ENCODE results near the gene ZSCAN25.
"Not testable (repeated sequence)": the region's sequence is repeated elsewhere in the genome, so short reads cannot be mapped to it uniquely, and the experiment has no call there.

The ZSCAN25 gene

DNA sequence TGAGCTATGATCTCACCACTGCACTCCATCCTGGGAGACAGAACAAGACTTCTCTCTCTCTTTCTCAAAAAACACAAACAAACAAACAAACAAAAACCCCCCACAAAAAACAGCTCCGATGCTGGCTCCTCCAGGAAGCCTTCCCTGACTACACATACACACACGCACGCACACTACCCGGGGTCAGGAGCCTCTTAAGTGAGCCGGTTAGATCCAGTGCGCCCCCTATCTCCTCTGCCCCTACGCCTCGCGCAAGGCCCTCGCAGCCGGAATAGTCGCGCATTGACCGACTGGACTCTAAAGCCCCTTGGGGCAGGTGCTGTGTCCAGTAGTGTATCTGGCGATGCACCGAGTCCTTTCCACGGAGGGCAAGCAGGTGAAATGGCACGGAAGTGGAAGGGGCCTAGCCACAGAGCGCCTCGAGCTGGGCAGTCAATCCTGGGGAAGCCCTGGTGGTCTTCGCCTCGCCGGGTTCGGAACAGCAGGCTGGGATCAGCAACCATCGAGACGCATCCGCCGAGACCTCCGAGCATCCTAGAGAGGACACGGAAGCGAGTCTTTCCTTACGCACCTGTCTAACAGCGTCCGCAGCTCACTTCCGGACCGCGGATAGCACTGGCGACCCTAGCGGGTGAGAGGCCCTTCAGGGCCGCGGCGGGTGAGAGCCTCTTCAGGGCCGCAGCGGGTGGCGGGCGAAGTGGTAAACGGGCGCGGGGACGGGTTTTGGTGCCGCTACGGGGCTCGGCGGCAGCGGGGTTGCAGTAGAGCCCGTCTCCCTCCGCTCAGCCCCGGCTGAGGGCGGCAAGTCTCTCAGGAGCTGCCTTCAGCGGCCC, at the start of gene ZSCAN25:
Gene ZSCAN25 (plus strand): TSS at position 588 of the 833 bp plus-strand sequence. CDS start 2,661 bp downstream, outside the sequence.
- DNase-seq (ENCODE audit: low read depth): peak; percentile 77

DNA sequence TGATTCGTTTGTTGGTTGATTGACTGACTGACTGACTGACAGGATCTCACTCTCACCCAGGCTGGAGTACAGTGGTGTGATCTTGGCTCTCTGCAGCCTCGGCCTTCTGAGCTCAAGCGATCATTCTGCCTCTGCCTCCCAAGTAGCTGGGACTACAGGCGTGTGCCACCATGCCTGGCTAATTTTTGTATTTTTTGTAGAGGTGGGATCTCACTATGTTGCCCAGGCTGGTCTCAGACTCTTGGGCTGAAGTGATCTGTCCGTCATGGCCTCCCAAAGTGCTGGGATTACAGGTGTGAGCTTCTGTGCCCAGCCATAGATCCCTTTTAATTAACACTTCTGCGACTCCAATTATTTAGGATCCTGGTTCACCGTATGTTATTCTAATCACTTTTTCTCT, 48.0 kb upstream of the ZSCAN25 start:
- not testable (repeated sequence) for DNase-seq (ENCODE audit: low read depth)

DNA sequence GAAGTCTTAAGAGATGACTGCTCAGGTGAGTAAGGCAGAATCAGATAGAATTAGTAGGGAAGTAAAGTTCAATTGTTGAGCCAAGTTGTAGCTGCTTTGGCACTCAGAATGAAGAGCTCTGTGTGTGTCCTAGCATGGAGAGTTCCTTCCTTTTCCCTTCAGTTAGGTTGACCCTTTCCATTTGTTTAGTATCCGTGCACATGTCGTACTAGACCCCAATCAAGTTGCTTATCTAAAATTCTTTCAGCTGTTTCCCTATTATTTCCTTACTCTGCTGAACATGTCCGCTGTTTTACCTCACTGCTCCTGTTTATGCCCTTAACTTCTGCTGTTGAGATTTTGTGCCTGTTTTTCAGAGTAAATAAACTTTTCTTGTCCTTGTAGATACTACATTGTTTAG, 45.0 kb upstream of the ZSCAN25 start:
- DNase-seq (ENCODE audit: low read depth): no peak

DNA sequence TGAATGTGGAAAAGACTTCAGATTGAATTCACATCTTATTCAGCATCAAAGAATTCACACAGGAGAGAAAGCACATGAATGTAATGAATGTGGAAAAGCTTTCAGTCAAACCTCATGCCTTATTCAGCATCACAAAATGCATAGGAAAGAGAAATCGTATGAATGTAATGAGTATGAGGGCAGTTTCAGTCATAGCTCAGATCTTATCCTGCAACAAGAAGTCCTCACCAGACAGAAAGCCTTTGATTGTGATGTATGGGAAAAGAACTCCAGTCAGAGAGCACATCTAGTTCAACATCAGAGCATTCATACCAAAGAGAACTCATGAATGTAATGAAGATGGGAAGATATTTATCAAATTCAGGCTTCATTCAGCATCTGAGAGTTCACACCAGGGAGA, 43.5 kb upstream of the ZSCAN25 start:
- no peak for DNase-seq (ENCODE audit: low read depth)

DNA sequence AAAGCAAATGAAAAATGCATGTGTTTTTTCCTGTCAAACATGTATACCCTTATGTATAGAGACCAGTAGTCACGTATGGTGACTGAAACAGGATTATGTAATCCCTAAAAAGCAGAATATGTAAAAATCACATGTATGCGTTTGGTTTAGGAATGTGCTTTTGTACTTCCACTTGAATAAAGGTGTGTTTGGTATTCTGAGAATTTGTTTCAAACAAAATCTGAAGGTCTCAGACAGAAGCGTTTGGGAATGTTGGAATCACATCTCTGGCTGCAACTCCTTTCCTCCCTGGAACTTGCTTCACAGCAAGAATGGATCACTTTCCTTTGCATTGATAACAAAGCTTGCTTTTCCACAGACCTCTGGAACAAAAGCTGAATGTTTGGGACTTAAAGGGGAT, 40.5 kb upstream of the ZSCAN25 start:
- no peak for DNase-seq (ENCODE audit: low read depth)

DNA sequence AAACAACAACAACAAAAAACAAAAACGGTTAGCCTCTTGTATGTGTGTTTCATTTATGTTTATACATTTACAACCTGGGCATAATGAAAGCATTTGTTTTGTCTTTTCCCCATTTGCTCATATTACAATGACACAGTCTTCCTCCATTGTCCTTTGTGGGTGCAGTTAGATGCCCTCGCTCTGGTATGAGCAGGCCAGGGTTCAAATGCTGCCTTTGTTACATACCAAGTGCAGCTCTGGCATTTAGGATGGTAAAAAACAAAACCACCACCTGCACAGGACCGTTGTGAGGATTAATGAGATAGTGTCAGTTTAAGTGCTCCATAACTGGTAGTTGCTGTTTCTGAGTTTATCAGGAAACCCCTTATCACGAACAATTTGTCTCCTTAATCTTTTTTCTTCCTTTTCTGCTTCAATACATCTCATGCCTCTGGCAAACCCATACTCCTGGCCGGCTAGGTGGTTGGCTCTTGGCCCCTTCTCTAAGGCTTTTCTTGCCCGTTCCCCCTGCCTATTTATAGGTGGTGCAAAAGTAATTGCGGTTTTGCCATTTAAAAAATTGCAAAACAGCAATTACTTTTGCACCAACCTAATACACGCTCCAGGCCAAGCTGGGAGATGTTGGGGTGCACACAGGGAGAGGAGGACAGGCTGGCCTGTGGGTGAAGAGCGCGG, 37.3 kb upstream of the ZSCAN25 start:
- DNase-seq (ENCODE audit: low read depth): no peak

DNA sequence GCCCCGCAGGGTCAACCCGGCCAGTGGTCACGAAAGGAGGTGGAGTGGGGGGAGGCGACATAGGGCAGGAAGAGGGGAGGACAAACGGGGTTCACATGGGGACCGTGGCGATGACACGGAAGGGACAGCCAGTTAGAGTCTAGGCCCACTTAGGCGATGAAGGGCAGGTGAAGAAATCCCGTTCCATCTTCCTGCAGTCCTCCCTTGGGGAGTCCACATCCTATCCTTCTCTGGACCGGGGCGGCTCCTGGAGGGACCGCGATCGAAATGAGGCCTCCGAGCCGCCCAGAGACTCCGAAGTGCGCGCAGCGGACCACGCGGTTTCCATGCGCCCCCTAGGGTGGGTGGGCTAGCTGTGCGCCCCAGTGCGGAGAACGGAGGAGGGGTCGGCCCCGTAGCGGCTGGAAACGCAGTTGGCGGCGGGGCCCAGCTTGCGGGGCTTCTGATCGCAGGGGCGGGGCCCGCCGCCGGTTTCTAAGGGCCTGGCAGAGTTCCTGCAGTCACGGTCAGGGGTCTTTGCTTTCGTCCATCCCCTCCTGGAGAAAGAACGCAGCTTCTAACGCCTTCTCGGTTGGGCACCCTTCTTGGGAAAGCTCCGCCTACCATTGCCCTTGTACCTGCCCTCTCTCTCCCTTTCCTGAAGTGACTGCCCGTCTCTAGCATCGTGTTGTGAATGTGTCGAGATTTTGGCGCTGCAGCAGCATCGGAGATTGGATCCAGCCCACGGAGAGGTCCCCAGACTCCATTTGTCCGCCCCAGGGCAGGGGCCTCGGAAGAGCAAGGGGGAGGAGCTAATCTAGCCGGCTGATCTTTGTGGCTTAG, 36.6 kb upstream of the ZSCAN25 start:
- DNase-seq (ENCODE audit: low read depth): no peak

DNA sequence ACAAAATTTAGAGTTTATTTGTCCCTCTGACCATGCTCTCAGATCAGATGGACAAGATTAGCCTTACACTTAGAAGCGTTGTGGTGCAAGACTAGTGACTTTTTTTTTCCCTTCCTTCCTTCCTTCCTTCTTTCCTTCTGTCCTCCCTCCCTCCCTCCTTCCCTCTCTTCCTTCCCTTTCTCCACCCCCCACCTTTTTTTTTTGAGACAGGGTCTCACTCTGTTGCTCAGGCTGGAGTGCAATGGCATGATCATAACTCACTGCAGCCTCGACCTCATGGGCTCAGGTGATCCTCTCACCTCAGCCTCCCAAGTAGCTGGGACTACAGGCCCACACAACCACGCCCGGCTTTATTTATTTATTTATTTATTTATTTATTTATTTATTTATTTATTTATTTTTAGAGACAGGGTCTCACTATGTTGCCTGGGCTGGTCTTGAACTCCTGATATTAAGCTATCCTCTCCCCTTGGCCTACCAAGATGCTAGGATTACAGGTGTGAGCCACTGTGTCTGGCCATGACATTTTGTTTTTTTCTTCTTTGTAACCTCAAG, 35.9 kb upstream of the ZSCAN25 start:
- DNase-seq (ENCODE audit: low read depth): not testable (repeated sequence)

DNA sequence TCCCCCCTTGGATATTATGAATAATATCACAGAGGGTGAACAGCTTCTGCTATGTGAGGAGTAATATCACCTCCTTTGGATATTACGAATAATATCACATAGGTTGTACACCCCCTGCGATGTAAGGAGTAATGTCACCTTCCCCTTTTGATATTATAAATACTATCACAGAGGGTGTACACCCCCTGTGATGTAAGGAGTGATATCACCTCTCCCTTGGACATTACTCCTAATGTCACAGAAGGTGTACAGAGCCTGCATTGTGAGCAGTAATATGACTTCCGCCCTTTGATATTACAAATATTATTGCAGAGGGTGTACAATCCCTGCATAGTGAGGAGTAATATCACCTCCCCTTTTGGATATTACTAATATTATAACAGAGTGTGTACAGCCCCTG, 27.9 kb upstream of the ZSCAN25 start:
- no peak for DNase-seq (ENCODE audit: low read depth)

DNA sequence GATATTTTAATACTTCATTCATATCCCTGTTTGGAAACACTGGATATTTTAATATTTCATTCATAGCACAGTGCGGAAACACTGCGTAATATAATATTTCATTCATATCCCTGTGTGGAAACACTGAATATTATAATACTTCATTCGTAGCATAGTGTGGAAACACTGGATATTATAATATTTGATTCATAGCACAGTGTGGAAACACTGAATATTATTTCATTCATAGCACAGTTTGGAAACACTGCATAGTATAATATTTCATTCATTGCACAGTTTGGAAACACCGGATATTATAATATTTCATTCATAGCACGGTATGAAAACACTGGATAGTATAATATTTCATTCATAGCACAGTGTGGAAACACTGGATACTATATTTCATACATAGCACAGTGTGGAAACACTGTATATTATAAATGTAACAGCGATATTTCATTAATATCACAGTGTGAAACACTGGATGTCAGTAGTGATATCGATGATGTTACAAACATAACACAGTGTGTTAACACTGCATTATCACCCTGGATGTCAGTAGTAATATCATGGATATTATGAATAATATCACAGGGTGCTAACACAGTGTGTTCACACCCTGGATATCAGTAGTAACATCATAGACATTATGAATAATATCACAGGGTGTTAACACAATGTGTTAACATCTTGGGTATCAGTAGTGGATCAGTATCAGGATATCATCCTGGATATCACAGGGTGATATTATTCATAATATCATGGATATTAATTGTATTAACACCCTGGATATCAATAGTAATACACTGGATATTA, 21.6 kb upstream of the ZSCAN25 start:
- no peak for DNase-seq (ENCODE audit: low read depth)

DNA sequence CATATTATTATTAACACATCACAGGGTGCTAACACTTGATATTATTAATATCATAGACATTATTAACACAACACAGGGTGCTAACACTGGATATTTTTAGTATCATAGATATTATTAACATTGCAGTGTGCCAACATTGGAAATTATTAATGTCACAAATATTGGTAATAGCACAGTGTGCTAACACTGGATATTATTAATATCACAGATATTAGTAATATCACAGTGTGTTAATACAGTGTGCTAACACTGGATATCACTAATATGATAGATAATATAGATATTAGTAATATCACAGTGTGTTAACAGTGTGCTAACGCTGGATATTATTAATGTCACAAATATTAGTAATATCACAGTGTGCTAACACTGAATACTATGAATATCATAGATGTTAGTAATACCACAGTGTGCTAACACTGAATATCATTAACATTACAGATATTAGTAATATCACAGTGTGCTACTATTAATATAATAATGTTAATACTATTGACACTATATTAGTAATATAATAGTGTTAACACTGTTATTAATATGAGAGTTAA, 20.3 kb upstream of the ZSCAN25 start:
- no peak for DNase-seq (ENCODE audit: low read depth)

DNA sequence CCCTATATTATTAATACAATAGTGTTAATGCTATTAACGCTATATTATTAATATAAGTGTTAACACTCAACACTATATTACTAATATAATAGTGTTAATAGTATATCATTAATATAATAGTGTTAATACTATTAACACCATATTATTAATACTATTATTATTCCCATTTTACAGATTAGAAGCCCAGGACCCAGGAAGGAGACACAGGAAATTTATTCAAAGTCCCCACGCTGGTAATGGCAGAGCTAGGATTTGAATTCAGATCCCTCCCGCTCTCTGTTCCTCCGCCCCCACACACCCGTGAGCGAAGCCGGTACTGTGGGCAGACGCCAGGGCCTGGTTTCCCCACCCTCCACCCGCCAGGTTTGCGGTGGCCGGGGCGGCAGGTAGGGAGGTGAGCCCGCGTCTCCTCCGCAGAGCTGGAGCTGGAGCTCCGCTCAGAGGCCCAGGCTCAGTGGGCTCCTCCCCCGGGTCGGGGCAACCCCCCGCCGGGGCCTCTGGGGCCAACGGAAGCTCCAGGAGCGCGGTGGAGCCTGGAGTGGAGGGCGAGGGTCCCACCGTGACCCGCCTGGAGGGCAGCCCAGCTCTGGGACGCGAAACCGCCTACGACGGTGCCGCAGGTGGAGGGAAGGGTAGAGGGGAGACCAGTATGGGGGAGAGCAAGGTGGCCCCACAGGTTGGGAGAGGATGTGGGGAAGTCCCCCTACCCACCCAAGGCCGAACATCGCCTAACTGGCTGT, 18.8 kb upstream of the ZSCAN25 start, which contains the start of gene TMEM225B:
Gene TMEM225B (plus strand): TSS at position 506 of the 740 bp plus-strand sequence. CDS start 6,122 bp downstream, outside the sequence.
- no peak for DNase-seq (ENCODE audit: low read depth)

DNA sequence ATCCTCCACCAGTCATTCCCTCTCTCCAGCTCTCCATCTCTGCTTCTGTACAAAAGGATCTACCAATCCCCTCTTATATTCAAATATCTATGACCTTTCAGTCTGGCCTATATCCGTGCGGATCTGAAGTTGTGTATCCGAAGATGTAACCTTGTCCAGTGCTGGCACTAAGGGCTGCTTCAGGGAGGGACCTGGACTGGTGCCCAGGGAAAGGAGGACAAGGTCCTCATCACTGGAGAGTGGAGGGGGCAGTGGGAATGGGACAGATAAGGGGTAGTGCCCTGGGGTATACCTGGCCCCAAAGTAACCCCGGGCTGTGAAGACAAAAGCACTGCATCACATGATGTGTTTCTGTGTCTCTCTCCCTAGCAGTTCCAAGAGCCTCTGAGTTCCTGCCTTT, 16.9 kb upstream of the ZSCAN25 start:
- DNase-seq (ENCODE audit: low read depth): no peak

DNA sequence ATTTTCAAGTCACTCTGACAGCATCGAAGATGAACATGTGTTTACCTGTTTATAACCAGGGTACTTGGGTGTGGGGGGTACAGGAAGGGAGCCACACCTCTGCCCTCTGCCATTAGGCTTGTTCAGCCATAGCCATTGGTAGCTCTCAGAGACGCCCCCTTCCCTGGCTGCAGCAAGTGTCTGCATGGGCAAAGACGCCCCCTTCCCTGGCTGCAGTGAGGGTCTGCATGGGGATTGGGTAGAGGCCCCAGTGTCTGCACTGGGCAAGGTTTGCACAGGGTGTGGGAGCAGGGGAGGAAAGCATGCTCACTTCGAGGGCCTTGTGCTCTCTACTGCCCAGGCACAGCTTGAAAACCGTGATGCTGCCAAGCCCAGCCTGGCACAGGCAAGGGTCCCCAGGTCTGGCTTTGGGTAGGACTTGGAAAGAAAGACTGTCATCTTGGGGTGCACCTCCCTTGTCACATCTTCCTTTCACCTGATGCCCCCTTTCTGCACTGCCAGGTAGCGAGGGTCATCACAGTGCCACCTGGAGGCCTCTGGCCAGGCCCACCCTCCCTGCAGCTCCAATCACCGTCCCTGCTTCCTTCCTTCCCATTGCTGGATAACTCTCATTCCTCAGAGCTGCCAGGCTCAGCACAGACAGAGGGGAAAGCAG, 15.0 kb upstream of the ZSCAN25 start:
- no peak for DNase-seq (ENCODE audit: low read depth)

DNA sequence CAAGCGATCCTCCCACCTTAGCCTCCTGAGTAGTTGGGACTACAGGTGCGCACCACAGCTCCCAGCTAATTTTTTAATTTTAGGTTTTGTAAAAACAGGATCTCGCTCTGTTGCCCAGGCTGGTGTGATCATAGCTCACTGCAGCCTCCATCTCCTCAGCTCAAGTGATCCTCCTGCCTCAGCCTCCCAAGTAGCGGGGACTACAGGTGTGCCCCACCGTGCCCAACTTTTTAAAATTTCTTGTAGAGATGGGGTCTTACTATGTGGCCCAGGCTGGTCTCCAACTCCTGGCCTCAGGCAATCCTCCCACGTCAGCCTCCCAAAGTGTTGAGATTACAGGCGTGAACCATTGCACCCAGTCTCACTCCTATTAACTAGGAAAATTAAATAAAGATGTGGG, 11.2 kb upstream of the ZSCAN25 start:
- no peak for DNase-seq (ENCODE audit: low read depth)

DNA sequence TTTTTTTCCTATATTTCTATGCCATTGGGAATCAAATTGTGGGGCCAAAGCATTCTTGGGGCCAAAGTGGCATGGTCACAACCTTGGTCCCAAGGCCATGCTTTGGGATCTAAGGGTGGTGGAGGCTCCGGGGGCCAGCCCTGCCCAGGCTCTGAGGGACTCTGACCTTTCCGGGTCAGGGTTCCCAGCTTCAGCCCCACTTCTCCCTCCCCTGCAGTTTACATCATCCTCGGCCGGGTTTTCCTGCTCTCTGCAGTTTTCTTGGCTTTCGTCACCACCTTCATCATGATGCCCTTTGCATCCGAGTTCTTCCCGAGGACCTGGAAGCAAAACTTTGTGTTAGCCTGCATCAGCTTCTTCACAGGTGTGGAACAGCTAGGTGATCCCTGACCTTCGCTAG, 10.2 kb upstream of the ZSCAN25 start:
- no peak for DNase-seq (ENCODE audit: low read depth)

DNA sequence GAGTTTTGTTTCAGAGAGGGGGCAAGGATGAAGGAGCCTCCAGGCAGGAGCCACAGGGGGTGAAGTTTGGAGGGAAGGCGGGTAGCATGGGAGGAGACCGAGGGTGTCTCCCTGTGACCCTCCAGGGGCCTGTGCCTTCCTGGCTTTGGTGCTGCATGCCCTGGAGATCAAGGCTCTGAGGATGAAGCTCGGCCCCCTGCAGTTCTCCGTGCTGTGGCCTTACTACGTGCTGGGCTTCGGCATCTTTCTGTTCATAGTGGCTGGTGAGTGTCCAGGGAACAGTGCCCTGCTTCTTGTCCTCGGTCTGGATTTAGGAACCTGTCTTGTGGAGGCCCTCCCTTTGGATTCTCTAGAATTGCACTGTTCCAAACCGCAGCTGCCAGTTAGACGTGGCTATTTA, 9.2 kb upstream of the ZSCAN25 start:
- no peak for DNase-seq (ENCODE audit: low read depth)

DNA sequence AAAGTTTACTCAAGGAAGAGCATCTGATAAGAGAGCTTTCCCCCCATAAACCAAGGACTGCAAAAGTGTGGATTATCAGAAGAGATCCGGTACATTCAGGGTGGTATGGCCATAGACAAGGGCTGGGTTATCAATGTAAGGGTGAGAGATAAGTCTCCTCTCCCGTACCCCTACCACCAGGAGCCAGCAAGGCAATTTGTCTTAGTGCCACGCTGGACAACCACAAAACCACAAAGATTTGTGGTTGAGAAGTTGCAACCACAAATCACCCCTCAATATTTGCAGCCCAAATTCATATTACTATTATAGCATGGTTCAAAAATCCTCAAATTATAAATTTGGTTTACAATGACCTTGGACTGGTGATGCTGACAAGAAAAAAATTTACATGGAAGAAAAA, 2.3 kb upstream of the ZSCAN25 start:
- DNase-seq (ENCODE audit: low read depth): no peak

DNA sequence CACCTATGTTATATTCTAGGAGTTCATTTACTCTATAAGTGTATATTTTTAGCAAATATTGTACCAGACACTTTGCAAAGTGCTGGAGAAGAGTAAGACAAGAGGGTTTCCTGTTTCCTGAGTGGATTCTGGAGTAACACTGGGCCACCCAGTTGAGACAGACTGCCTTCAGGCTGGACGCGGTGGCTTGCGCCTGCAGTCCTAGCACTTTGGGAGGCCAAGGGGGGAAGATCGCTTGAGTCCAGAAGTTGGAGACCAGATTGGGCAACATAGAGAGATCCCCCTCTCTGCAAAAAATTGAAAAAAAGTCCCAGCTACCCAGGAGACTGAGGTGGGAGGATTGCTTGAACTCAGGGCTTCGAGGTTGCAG, 772 bp upstream of the ZSCAN25 start:
- no peak for DNase-seq (ENCODE audit: low read depth)
